A549 (cell line): ENCODE data around the gene MPST. TPM values are rescaled to one million over a fixed set of nuclear protein-coding genes. Genes with fewer than 3 reads are reported as not detected.

Experiments used
- ATAC-seq, 2 experiments: fragments of 200-7000 bp in 1 of 2; fragments of >200 bp in 1 of 2; cut with Nextera tagmentation in 1 of 2; cut with Tn5 transposase in 1 of 2; 3 replicates each; pipeline versions ENCODE4 v1.8.0 to v1.9.1; 2018 to 2020; ENCODE audit warnings: mild to moderate bottlenecking in 1 of 2, moderate library complexity in 1 of 2
- CTCF ChIA-PET: fragments of 300-600 bp; sonication (Branson Sonifier 250); formaldehyde crosslinking; extraction: SDS; loops from one replicate; lab custom pipeline; 2021; ENCODE audit warnings: antibody characterized with exemption, inconsistent platforms; lab: Yijun Ruan, JAX
- POLR2A ChIA-PET: fragments of 350-600 bp; formaldehyde crosslinking; extraction: SDS; loops from one replicate; lab custom pipeline; 2021; ENCODE audit warnings: antibody characterized with exemption, inconsistent platforms; lab: Yijun Ruan, JAX
- DNase-seq, 2 experiments: peaks; one replicate each; pipeline versions ENCODE4 v3.0.0 to v3.0.0-alpha.2; 2011 to 2016; ENCODE audit warnings: low read depth in 1 of 2, low spot score in 1 of 2
- FAIRE-seq: peaks from 2 replicates; lab custom pipeline; 2011; peaks lifted over from hg19 to GRCh38; lab: Jason Lieb, UNC
- H3K27ac ChIP-seq, 2 experiments: fragments of >200 bp; sonication (Bioruptor Twin); formaldehyde crosslinking; 3 replicates each; pipeline ENCODE4 v1.5.1; 2016 to 2017
- H3K4me1 ChIP-seq: fragments of >200 bp; sonication (Bioruptor Twin); formaldehyde crosslinking; 3 replicates; pipeline ENCODE4 v1.6.1; 2016
- H3K4me2 ChIP-seq: fragments of >200 bp; sonication (Bioruptor Twin); formaldehyde crosslinking; 3 replicates; pipeline ENCODE4 v1.6.1; 2016
- H3K4me3 ChIP-seq: fragments of >200 bp; sonication (Bioruptor Twin); formaldehyde crosslinking; 3 replicates; pipeline ENCODE4 v1.5.1; 2016
- H3K9me3 ChIP-seq: fragments of >200 bp; sonication (Bioruptor Twin); formaldehyde crosslinking; 3 replicates; pipeline ENCODE4 v1.6.1; 2016
- CBX2 ChIP-seq: fragments of 200-600 bp; sonication (generic); IDR thresholded peaks from 2 replicates; pipeline ENCODE4 v1.6.1; 2016; ENCODE audit warnings: low read depth, mild to moderate bottlenecking, borderline replicate concordance
- CTCF ChIP-seq: fragments of >200 bp; sonication (Bioruptor Twin); formaldehyde crosslinking; IDR thresholded peaks from 3 replicates; pipeline ENCODE4 v1.5.1; 2016
- E2F6 ChIP-seq: IDR thresholded peaks from 2 replicates; pipeline ENCODE4 v1.6.1; 2012; ENCODE audit warnings: low read depth, borderline replicate concordance
- EHMT2 ChIP-seq: fragments of 200-600 bp; sonication (generic); IDR thresholded peaks from 2 replicates; pipeline ENCODE4 v1.6.1; 2016; ENCODE audit warnings: antibody characterized with exemption, low read depth, mild to moderate bottlenecking, moderate library complexity
- ELK1 ChIP-seq: fragments of 150-350 bp; IDR thresholded peaks from 2 replicates; pipeline ENCODE4 v1.6.1; 2014; ENCODE audit warnings: low read depth, mild to moderate bottlenecking, low read length
- ESRRA ChIP-seq: fragments of 150-350 bp; IDR thresholded peaks from 2 replicates; pipeline ENCODE4 v1.6.1; 2014; ENCODE audit warnings: mild to moderate bottlenecking, low read length, borderline replicate concordance
- FOSB ChIP-seq: fragments of 250-450 bp; sonication (Bioruptor Pico); IDR thresholded peaks from 2 replicates; pipeline ENCODE4 v1.5.0; 2020; ENCODE audit warnings: mild to moderate bottlenecking, moderate library complexity
- HEYL ChIP-seq: fragments of 250-450 bp; sonication (Bioruptor Pico); IDR thresholded peaks from 2 replicates; pipeline ENCODE4 v1.8.0; 2021; ENCODE audit warnings: mild to moderate bottlenecking, moderate library complexity
- HMGXB4 ChIP-seq: fragments of 250-450 bp; sonication (Bioruptor Pico); IDR thresholded peaks from 2 replicates; pipeline ENCODE4 v1.5.0; 2021; ENCODE audit warnings: mild to moderate bottlenecking, moderate library complexity, borderline replicate concordance
- HOXB13 ChIP-seq: fragments of 250-450 bp; sonication (Bioruptor Pico); IDR thresholded peaks from 2 replicates; pipeline ENCODE4 v1.5.0; 2020; ENCODE audit warnings: low read depth, mild to moderate bottlenecking, moderate library complexity
- HOXB5 ChIP-seq: fragments of 250-450 bp; sonication (Bioruptor Pico); IDR thresholded peaks from 2 replicates; pipeline ENCODE4 v1.5.0; 2020; ENCODE audit warnings: mild to moderate bottlenecking, moderate library complexity
- JUN ChIP-seq, 2 experiments: fragments of >200 bp; sonication (Bioruptor Twin); formaldehyde crosslinking; IDR thresholded peaks; 2 replicates in 1 of 2; 3 replicates in 1 of 2; pipeline ENCODE4 v1.6.1; 2016 to 2017
- JUNB ChIP-seq: fragments of >200 bp; sonication (Bioruptor Twin); formaldehyde crosslinking; IDR thresholded peaks from 2 replicates; pipeline ENCODE4 v1.6.1; 2016
- KDM1A ChIP-seq: fragments of 200-600 bp; sonication (generic); IDR thresholded peaks from 2 replicates; pipeline ENCODE4 v1.6.1; 2016; ENCODE audit warnings: low read depth, mild to moderate bottlenecking
- MAFK ChIP-seq: fragments of 450-650 bp; IDR thresholded peaks from 2 replicates; pipeline ENCODE4 v1.6.1; 2014; ENCODE audit not compliant: partially characterized antibody
- MAZ ChIP-seq: fragments of 150-350 bp; IDR thresholded peaks from 2 replicates; pipeline ENCODE4 v1.6.1; 2014; ENCODE audit warnings: antibody characterized with exemption, low read depth, low read length, borderline replicate concordance
- MYC ChIP-seq: IDR thresholded peaks from 2 replicates; pipeline ENCODE4 v1.6.1; 2012; ENCODE audit warnings: mild to moderate bottlenecking, inconsistent platforms, low read length, improper control_type of control experiment, borderline replicate concordance
- PHF8 ChIP-seq: fragments of 200-600 bp; sonication (generic); IDR thresholded peaks from 2 replicates; pipeline ENCODE4 v1.6.1; 2016; ENCODE audit warnings: low read depth, mild to moderate bottlenecking, antibody characterized with exemption, moderate library complexity, borderline replicate concordance
- POLR2A ChIP-seq: IDR thresholded peaks from 2 replicates; pipeline ENCODE4 v1.6.1; 2012; ENCODE audit warnings: mild to moderate bottlenecking, low read length
- POLR2AphosphoS2 ChIP-seq: conservative IDR thresholded peaks from 2 replicates; pipeline ENCODE4 v1.6.1; 2012; ENCODE audit warnings: low read length, improper control_type of control experiment, inconsistent platforms
- RAD21 ChIP-seq, 2 experiments: fragments of >200 bp in 1 of 2; sonication (Bioruptor Twin) in 1 of 2; formaldehyde crosslinking in 1 of 2; IDR thresholded peaks in 1 of 2; conservative IDR thresholded peaks in 1 of 2; 2 replicates in 1 of 2; 3 replicates in 1 of 2; pipeline ENCODE4 v1.6.1; 2012 to 2018; ENCODE audit warnings: inconsistent platforms in 1 of 2
- RFX5 ChIP-seq: fragments of 450-650 bp; IDR thresholded peaks from 2 replicates; pipeline ENCODE4 v1.7.1; 2014; ENCODE audit warnings: antibody characterized with exemption, mild to moderate bottlenecking, moderate library complexity
- TFCP2L1 ChIP-seq: fragments of 250-450 bp; sonication (Bioruptor Pico); IDR thresholded peaks from 2 replicates; pipeline ENCODE4 v1.5.0; 2021; ENCODE audit warnings: mild to moderate bottlenecking
- ZFP36 ChIP-seq: fragments of 450-650 bp; IDR thresholded peaks from 2 replicates; pipeline ENCODE4 v1.6.1; 2014; ENCODE audit warnings: borderline replicate concordance; ENCODE audit not compliant: partially characterized antibody
- ZNF302 ChIP-seq: fragments of 250-450 bp; sonication (Bioruptor Pico); IDR thresholded peaks from 2 replicates; pipeline ENCODE4 v1.9.0; 2021; ENCODE audit warnings: inconsistent platforms, mild to moderate bottlenecking, moderate library complexity
- ZSCAN20 ChIP-seq: fragments of 250-450 bp; sonication (Bioruptor Pico); IDR thresholded peaks from 2 replicates; pipeline ENCODE4 v1.8.0; 2022; ENCODE audit warnings: mild to moderate bottlenecking, moderate library complexity
- WGBS: methylation state at CpG from one replicate; pipeline ENCODE4 v1.1.6; 2017; ENCODE audit errors: missing lambda C conversion rate; 5-methylcytosine and 5-hydroxymethylcytosine counted together
- polyA plus RNA-seq, 4 experiments: library from polyadenylated mRNA; depleted of rRNA in 3 of 4; stranded (reverse); fragments of >200 nt; fragmentation: RNase III in 1 of 4; extraction: RNeasy Plus Mini Kit Qiagen cat#74134 plus additional on column Dnase treatment in 1 of 4; gene quantifications; 2 replicates in 3 of 4; 3 replicates in 1 of 4; pipeline ENCODE4 v1.2.3, GENCODE V29; 2011 to 2017
- TF ChIP-seq, protein P1 (sequence below): fragments of 250-450 bp; sonication (Bioruptor Pico); IDR thresholded peaks from 2 replicates; pipeline ENCODE4 v1.5.0; 2020; ENCODE audit warnings: low read depth, mild to moderate bottlenecking, moderate library complexity

Gene MPST
- polyA plus RNA-seq, 2 of the 4 experiments (the other 2 are of a cell fraction) = 44.2 to 63.3 TPM

- ATAC-seq (no peak), FAIRE-seq (no peak), DNase-seq (no peak)
- H3K4me2 ChIP-seq = no peak overlapping the region
- 25% methylated on average over 1 of the region's 2 CpGs for WGBS
- H3K9me3 ChIP-seq = no peaks in the 10 kb centered on the region; the same call in 2 of the 3 replicates
- CTCF ChIA-PET = interaction anchor here (1.0 to 1.5 kb wide), 2 partner anchors 9 to 150 kb away, joined by 3 read pairs; no protein-coding TSS in a partner anchor
- POLR2A ChIA-PET = no interaction called here
- no peak overlapping the region for H3K4me3 ChIP-seq
- H3K27ac ChIP-seq = no peak overlapping the region
- no peak for TF ChIP-seq HEYL
- TF ChIP-seq MAFK = no peak
- TF ChIP-seq ZNF302 (CRISPR knock-in tag) = no peak
- TF ChIP-seq ZSCAN20 = no peak
- TF ChIP-seq HOXB5 = no peak
- TF ChIP-seq PHF8 = no peak
- no peak for TF ChIP-seq KDM1A
- TF ChIP-seq, all 56 proteins: peak for 0
- H3K4me1 ChIP-seq = peaks cover 8% of the 10 kb centered on the region
Measured at GRCh38 chr22:37007651-37008050, 11.9 kb upstream of the MPST start.

DNA sequence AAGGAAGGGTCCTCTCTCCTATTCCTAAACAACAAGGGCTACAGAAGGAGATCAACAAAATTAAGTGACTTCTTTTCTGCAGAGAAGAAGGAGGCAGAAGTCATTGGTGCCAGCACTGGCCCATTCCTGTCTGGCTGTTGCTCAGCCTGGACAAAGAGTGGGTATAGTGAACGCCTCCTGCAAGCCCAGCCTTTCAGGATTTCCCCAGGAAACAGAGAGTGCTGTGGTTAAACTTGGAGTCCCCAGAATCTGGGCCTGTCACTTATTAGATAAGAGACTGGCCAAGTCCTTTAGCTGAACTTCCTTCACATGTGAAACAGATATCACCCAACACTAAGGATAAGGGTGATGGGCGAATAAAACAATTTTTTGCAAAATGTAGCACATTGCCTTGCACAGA lies 11.2 kb upstream of the MPST start:
- no peak overlapping the region for H3K27ac ChIP-seq
- no peak for ATAC-seq
- FAIRE-seq = no peak
- TF ChIP-seq MYC (no peak), RFX5 (no peak), RAD21 (conservative IDR thresholded peaks at IDR 0.05 in 1 of 2, IDR thresholded peaks at IDR 0.05 in 1 of 2) (no peak), ELK1 (no peak), HMGXB4 (no peak), MAFK (no peak), HOXB13 (CRISPR knock-in tag) (no peak), POLR2AphosphoS2 (no peak), JUNB (no peak), EHMT2 (no peak), ZFP36 (no peak)
- TF ChIP-seq, protein P1, sequence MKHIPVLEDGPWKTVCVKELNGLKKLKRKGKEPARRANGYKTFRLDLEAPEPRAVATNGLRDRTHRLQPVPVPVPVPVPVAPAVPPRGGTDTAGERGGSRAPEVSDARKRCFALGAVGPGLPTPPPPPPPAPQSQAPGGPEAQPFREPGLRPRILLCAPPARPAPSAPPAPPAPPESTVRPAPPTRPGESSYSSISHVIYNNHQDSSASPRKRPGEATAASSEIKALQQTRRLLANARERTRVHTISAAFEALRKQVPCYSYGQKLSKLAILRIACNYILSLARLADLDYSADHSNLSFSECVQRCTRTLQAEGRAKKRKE = no peak
- TF ChIP-seq, all 56 proteins: peak for 0
- ChIA-PET POLR2A (no interaction called here), CTCF (interaction anchor here (0.9 to 1.5 kb wide), 4 partner anchors 10 to 151 kb away, joined by 3 read pairs; no protein-coding TSS in a partner anchor)
- whole genome bisulfite sequencing = 53% methylated on average over 2 of the region's 2 CpGs
- Histone ChIP-seq H3K4me2 (no peak overlapping the region), H3K4me1 (peaks cover 8% of the 10 kb centered on the region), H3K4me3 (no peak overlapping the region), H3K9me3 (no peaks in the 10 kb centered on the region; the same call in 2 of the 3 replicates)
- DNase-seq = no peak

DNA sequence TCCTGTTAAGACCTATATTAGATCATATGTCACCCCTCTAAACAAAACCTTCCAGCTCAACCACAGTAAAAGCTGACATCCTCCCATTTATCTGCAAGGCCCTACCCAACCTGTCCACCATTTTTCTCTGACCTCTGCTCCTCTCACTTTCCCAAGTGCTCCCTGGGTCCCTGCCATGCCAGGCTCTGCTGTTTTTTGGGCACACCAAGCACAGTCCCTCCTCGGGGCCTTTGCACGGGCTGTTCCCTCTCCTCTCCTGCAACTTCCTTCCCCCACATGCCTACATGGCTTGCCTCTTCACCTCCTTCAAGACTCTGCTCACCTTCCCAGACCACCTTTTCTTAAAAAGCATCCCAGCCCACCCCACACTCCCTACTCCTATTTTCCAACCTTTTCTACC lies 10.1 kb upstream of the MPST start:
- H3K4me1 ChIP-seq = peaks cover 8% of the 10 kb centered on the region
- H3K27ac ChIP-seq = no peak overlapping the region
- DNase-seq = no peak
- no peak overlapping the region for H3K4me2 ChIP-seq
- ChIA-PET POLR2A (no interaction called here), CTCF (interaction anchor here (1.0 to 1.2 kb wide), 3 partner anchors 12 to 33 kb away, joined by 3 to 4 read pairs (median 3); no protein-coding TSS in a partner anchor)
- no peak for ATAC-seq
- FAIRE-seq = no peak
- H3K9me3 ChIP-seq = no peaks in the 10 kb centered on the region; the same call in 2 of the 3 replicates
- no peak overlapping the region for H3K4me3 ChIP-seq
- 90% methylated on average over 2 of the region's 2 CpGs for WGBS
- TF ChIP-seq JUN (IDR thresholded peaks at IDR 0.05) (no peak), FOSB (CRISPR knock-in tag) (no peak), MAZ (no peak), PHF8 (no peak), POLR2AphosphoS2 (no peak), ESRRA (no peak), POLR2A (no peak), CBX2 (no peak), E2F6 (no peak), TFCP2L1 (CRISPR knock-in tag) (no peak), CTCF (no peak)
